A673 (cell line): Measurements from ENCODE around the gene TTLL8. TPM values are rescaled to one million over a fixed set of nuclear protein-coding genes. Genes with fewer than 3 reads are reported as not detected.
A peak's percentile ranks its signal among the peaks of the same experiment; 100 is the strongest.

ENCODE experiments used
- BruUV-seq: library from RNA; stranded (reverse); fragments of 400-500 nt; replicated peaks from 2 replicates; lab custom pipeline; 2021; lab: Mats Ljungman, UMichigan
- CTCF ChIA-PET: fragments of 300-600 bp; sonication (Branson Sonifier 250); formaldehyde crosslinking; loops from one replicate; lab custom pipeline; 2022; ENCODE audit warnings: antibody characterized with exemption; lab: Charles Lee
- POLR2A ChIA-PET: fragments of 300-600 bp; sonication (Branson Sonifier 250); formaldehyde crosslinking; loops from one replicate; lab custom pipeline; 2022; ENCODE audit warnings: antibody characterized with exemption; ENCODE audit not compliant: low non-redundant PET; lab: Charles Lee
- DNase-seq: peaks from one replicate; pipeline ENCODE4 v3.0.0-alpha.2; 2015; ENCODE audit warnings: low spot score
- H3K27ac ChIP-seq: fragments of 200-600 bp; sonication (generic); 2 replicates; pipeline ENCODE4 v1.5.1; 2016; ENCODE audit warnings: mixed run types, low read depth, mild to moderate bottlenecking, mixed read lengths, antibody characterized with exemption, low read length; ENCODE audit not compliant: poor library complexity, severe bottlenecking
- H3K27me3 ChIP-seq: fragments of 200-600 bp; sonication (generic); replicated peaks from 2 replicates; pipeline ENCODE4 v1.6.1; 2017; ENCODE audit warnings: mixed run types, low read depth, mild to moderate bottlenecking, mixed read lengths, antibody characterized with exemption, low read length; ENCODE audit not compliant: insufficient read depth, poor library complexity
- H3K36me3 ChIP-seq: fragments of 200-600 bp; sonication (generic); 2 replicates; pipeline ENCODE4 v1.6.1; 2016; ENCODE audit warnings: mixed run types, mild to moderate bottlenecking, mixed read lengths, antibody characterized with exemption, low read length; ENCODE audit not compliant: insufficient read depth, poor library complexity, severe bottlenecking
- H3K4me1 ChIP-seq: fragments of 200-600 bp; sonication (generic); 2 replicates; pipeline ENCODE4 v1.6.1; 2017; ENCODE audit warnings: mixed run types, mild to moderate bottlenecking, mixed read lengths, antibody characterized with exemption, low read length; ENCODE audit not compliant: insufficient read depth, poor library complexity, severe bottlenecking
- H3K4me3 ChIP-seq: fragments of 200-600 bp; sonication (generic); 2 replicates; pipeline ENCODE4 v1.5.1; 2016; ENCODE audit warnings: low read depth, mixed run types, mild to moderate bottlenecking, mixed read lengths, low read length; ENCODE audit not compliant: poor library complexity, severe bottlenecking
- H3K9me3 ChIP-seq: fragments of 200-600 bp; sonication (generic); 2 replicates; pipeline ENCODE4 v1.6.1; 2016; ENCODE audit warnings: mixed run types, low read depth, mild to moderate bottlenecking, mixed read lengths, antibody characterized with exemption, low read length; ENCODE audit not compliant: poor library complexity, severe bottlenecking
- EZH2 ChIP-seq: fragments of 200-600 bp; sonication (generic); IDR thresholded peaks from 2 replicates; pipeline ENCODE4 v1.6.1; 2017; ENCODE audit warnings: borderline replicate concordance, low read depth, mild to moderate bottlenecking, mixed read lengths, antibody characterized with exemption, low read length; ENCODE audit not compliant: poor library complexity, severe bottlenecking
- intact Hi-C: fragments of 100-400 bp; cut with micrococcal nuclease; formaldehyde crosslinking; loops from one replicate; pipeline ENCODE4 v1.10.0; 2022; ENCODE audit not compliant: unreplicated experiment
- total RNA-seq: library from RNA; stranded (reverse); gene quantifications from 2 replicates; pipeline ENCODE4 v1.2.3, GENCODE V29; 2021
- TF ChIP-seq, protein P1 (sequence below): fragments of 300-800, 200-600 bp; sonication (generic); conservative IDR thresholded peaks from 2 replicates; pipeline ENCODE4 v1.5.1; 2017; ENCODE audit warnings: low read depth, mild to moderate bottlenecking, antibody characterized with exemption, low read length, moderate library complexity, mixed read lengths

The TTLL8 gene
- total RNA-seq, 1 experiment from 2014 or later, result not detected

DNA sequence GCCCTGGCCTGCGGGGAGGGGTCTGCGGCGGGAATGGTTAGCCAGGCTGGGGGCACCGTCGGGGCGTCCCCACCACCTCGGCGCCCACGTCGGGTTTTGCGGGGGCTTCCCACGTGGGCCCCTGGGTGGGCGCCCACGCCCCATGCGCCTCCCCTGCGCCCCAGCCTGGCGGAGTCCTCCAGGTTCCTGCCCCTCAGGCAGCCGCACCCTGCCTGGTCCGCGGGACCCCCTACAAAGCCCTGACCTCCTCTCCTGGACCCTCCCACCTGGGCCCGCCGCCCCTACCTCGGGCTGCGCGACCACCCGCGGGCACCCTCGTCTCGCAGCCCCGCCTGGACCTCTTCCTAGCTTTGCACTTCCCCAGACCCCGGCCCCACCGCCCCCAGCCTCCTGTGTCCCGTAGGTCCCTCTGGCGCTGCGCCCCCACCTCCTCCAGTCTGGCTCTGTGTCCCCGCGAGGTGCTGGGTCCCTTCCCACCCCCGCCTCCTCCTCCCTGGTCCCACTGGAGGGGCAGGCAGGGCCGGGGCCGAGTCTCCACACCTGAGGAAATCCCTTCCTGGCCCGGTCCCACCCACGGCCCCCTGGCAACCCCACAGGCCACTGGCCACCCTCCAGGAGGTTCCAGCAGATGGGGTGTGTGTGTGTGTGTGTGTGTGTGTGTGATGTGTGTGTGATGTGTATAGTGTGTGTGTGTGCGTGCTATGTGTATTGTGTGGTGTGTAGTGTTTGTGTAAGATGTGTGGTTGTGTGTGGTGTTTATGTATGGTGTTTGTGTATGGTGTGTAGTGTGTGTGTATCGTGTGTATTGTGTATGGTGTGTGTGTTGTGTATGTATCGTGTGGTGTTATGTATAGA is 85.7 kb downstream of the TTLL8 start:
- ChIA-PET POLR2A (no interaction called here), CTCF (interaction anchor here (0.6 kb wide), 1 partner anchor 37 kb away, joined by 3 read pairs; no protein-coding TSS in a partner anchor)
- intact Hi-C loops, result no loop called here
- no peak for DNase-seq
- Histone ChIP-seq H3K27me3 (no peaks in the 10 kb centered on the region), H3K36me3 (no peaks in the 10 kb centered on the region), H3K27ac (no peak overlapping the region), H3K4me3 (peak overlapping the region; percentile 56), H3K4me1 (peaks cover 14% of the 10 kb centered on the region), H3K9me3 (no peaks in the 10 kb centered on the region)
- BruUV-seq, result no TSS peak
- TF ChIP-seq EZH2, result no peak
- TF ChIP-seq, protein P1, sequence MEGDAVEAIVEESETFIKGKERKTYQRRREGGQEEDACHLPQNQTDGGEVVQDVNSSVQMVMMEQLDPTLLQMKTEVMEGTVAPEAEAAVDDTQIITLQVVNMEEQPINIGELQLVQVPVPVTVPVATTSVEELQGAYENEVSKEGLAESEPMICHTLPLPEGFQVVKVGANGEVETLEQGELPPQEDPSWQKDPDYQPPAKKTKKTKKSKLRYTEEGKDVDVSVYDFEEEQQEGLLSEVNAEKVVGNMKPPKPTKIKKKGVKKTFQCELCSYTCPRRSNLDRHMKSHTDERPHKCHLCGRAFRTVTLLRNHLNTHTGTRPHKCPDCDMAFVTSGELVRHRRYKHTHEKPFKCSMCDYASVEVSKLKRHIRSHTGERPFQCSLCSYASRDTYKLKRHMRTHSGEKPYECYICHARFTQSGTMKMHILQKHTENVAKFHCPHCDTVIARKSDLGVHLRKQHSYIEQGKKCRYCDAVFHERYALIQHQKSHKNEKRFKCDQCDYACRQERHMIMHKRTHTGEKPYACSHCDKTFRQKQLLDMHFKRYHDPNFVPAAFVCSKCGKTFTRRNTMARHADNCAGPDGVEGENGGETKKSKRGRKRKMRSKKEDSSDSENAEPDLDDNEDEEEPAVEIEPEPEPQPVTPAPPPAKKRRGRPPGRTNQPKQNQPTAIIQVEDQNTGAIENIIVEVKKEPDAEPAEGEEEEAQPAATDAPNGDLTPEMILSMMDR, result no peak

DNA sequence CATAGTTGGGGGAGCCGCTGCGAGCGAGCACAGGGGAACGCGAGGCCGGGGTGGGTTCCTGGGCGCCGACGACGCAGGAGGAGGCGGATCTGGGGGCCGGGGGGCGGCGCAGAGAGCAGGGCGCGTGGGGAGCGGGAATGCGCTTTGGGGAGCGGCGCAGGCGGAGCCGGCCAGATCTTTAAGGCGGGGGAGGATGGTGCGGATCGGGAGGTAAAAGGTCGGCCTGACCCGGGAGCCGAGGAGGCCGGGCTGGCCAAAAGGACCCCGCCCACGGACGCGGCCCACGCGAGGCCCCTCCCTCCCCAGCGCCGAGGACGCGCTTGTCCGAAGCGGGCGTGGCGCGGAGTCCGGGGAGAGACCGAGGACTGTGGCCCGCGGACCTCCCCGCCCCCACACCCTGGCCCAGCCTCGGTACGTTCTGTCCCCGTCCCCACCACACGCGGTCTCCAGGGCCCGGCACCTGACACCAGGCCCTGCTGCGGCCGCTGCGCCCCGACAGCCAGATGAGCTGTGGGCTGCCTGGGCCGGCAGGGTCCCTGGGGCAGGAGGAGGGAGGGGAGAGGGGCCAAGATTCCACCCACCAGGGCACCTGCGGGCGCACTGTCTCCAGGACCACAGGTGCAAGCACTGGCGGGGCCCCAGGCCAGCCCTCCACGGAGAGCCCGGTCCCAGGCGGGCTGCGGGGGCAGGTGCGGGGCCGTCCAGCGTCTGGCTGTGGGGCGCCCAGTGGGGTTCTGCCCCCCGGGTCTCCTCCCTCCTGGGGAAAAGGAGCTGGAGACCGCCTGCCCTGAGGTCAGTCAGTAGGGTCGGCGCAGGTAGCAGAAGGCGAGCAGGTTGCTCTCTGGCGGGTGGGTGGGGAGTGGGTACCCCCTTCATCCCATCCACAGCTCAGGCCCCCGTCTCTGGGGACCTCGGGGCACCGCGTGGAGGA is 86.6 kb downstream of the TTLL8 start:
- Histone ChIP-seq H3K27ac (peak overlapping the region; percentile 89), H3K9me3 (no peaks in the 10 kb centered on the region), H3K4me1 (peaks cover 14% of the 10 kb centered on the region), H3K36me3 (no peaks in the 10 kb centered on the region), H3K27me3 (no peaks in the 10 kb centered on the region), H3K4me3 (peak overlapping the region; percentile 56)
- CTCF ChIA-PET, result interaction anchor here (0.6 kb wide), 1 partner anchor 36 kb away, joined by 3 read pairs; no protein-coding TSS in a partner anchor
- TF ChIP-seq, protein P1, result no peak
- TF ChIP-seq EZH2, result no peak
- intact Hi-C loops, result no loop called here
- POLR2A ChIA-PET, result interaction anchor here (0.6 kb wide), 1 partner anchor 11 kb away, joined by 8 read pairs; no protein-coding TSS in a partner anchor
- TSS peak; percentile 72 for BruUV-seq
- DNase-seq, result no peak
